Activated naive CD4-positive, alpha-beta T cell treated with anti-CD3 and anti-CD28 coated beads for 36 hours (primary cell): Measurements from ENCODE around the gene ZNF846. TPM values are rescaled to one million over a fixed set of nuclear protein-coding genes. Genes with fewer than 3 reads are reported as not detected.
"Not testable (repeated sequence)": the region's sequence is repeated elsewhere in the genome, so short reads cannot be mapped to it uniquely, and the experiment has no call there.

Experiments
- CTCF ChIA-PET: fragments of 350-600 bp; sonication (Branson Sonifier 250); formaldehyde crosslinking; loops from one replicate; lab custom pipeline; 2021; ENCODE audit warnings: antibody characterized with exemption; lab: Charles Lee
- DNase-seq: peaks from one replicate; pipeline ENCODE4 v3.0.0-alpha.2; 2020
- H3K27ac Mint-ChIP-seq: one replicate; pipeline ENCODE4 v1.8.0; 2021; ENCODE audit warnings: mild to moderate bottlenecking, mixed read lengths
- H3K27me3 Mint-ChIP-seq: one replicate; pipeline ENCODE4 v1.8.0; 2021; ENCODE audit warnings: low read depth, mixed read lengths
- H3K36me3 Mint-ChIP-seq: one replicate; pipeline ENCODE4 v1.8.0; 2021; ENCODE audit warnings: low read depth, mixed read lengths
- H3K4me1 Mint-ChIP-seq: one replicate; pipeline ENCODE4 v1.8.0; 2021; ENCODE audit warnings: low read depth, mixed read lengths
- H3K4me3 Mint-ChIP-seq: one replicate; pipeline ENCODE4 v1.8.0; 2021; ENCODE audit warnings: mild to moderate bottlenecking, moderate library complexity, mixed read lengths
- H3K9me3 Mint-ChIP-seq: one replicate; pipeline ENCODE4 v1.8.0; 2021; ENCODE audit warnings: mixed read lengths
- intact Hi-C: fragments of 100-400 bp; cut with micrococcal nuclease; formaldehyde crosslinking; loops from one replicate; pipeline ENCODE4 v1.15.1; 2023
- total RNA-seq, 2 experiments: library from RNA; stranded (reverse); gene quantifications; one replicate each; pipeline ENCODE4 v1.2.3, GENCODE V29; 2021

The ZNF846 gene
- total RNA-seq, 2 experiments from 2014 or later = 2.0 to 3.5 TPM

GRCh38 chr19:9792206-9793070 lies 23.9 kb upstream of the ZNF846 start:
- peak overlapping the region; percentile 86 for H3K4me3 Mint-ChIP-seq
- CTCF ChIA-PET = interaction anchor here (1.3 kb wide), 1 partner anchor 165 kb away, joined by 3 read pairs; no protein-coding TSS in a partner anchor
- no peaks in the 10 kb centered on the region for H3K36me3 Mint-ChIP-seq
- H3K27me3 Mint-ChIP-seq = no peaks in the 10 kb centered on the region
- peaks cover 13% of the 10 kb centered on the region for H3K4me1 Mint-ChIP-seq
- peak overlapping the region; percentile 77 for H3K27ac Mint-ChIP-seq
- H3K9me3 Mint-ChIP-seq = no peaks in the 10 kb centered on the region
- intact Hi-C loops = loop anchor here (1.0 to 2.0 kb wide), 7 partner anchors 27 to 652 kb away; partner anchors contain the start of genes FBXL12, ZNF121, ZNF266 and ZNF317
- peak; percentile 95 for DNase-seq

- H3K4me3 Mint-ChIP-seq = peak overlapping the region; percentile 86
- CTCF ChIA-PET = interaction anchor here (1.0 to 1.8 kb wide), 2 partner anchors 166 to 586 kb away, joined by 3 to 8 read pairs; no protein-coding TSS in a partner anchor
- H3K27me3 Mint-ChIP-seq = no peaks in the 10 kb centered on the region
Measured at GRCh38 chr19:9791552-9792205, 23.1 kb upstream of the ZNF846 start.

GRCh38 chr19:9791073-9791367 lies 22.5 kb upstream of the ZNF846 start:
- intact Hi-C loops = loop anchor here (2.0 kb wide), 1 partner anchor 958 kb away; the partner anchor contains the start of genes MBD3L1 and ZNF558
- not testable (repeated sequence) for DNase-seq, H3K36me3 Mint-ChIP-seq, H3K9me3 Mint-ChIP-seq, H3K27ac Mint-ChIP-seq, H3K27me3 Mint-ChIP-seq
- peak overlapping the region; percentile 5 for H3K4me3 Mint-ChIP-seq
- CTCF ChIA-PET = interaction anchor here (1.0 to 1.8 kb wide), 2 partner anchors 165 to 585 kb away, joined by 3 to 8 read pairs; no protein-coding TSS in a partner anchor
- H3K4me1 Mint-ChIP-seq = peaks cover 16% of the 10 kb centered on the region

More at GRCh38 chr19:9791552-9792205, 23.1 kb upstream of the ZNF846 start:
- peak; percentile 96 for DNase-seq
- Mint-ChIP-seq H3K27ac (peak overlapping the region; percentile 77), H3K9me3 (no peaks in the 10 kb centered on the region), H3K4me1 (peaks cover 13% of the 10 kb centered on the region), H3K36me3 (no peaks in the 10 kb centered on the region)
- intact Hi-C loops = loop anchor here (1.0 to 2.0 kb wide), 7 partner anchors 28 to 959 kb away; partner anchors contain the start of genes FBXL12, MBD3L1, ZNF121 and ZNF317

GRCh38 chr19:9789579-9789978 lies 21.0 kb upstream of the ZNF846 start:
- CTCF ChIA-PET = interaction anchor here (1.8 kb wide), 1 partner anchor 164 kb away, joined by 8 read pairs; no protein-coding TSS in a partner anchor
- H3K4me3 Mint-ChIP-seq, intact Hi-C loops, H3K36me3 Mint-ChIP-seq, H3K27me3 Mint-ChIP-seq, H3K9me3 Mint-ChIP-seq, H3K27ac Mint-ChIP-seq, DNase-seq: not testable (repeated sequence)
- peaks cover 22% of the 10 kb centered on the region for H3K4me1 Mint-ChIP-seq

- Mint-ChIP-seq H3K9me3 (no peaks in the 10 kb centered on the region), H3K4me1 (peaks cover 27% of the 10 kb centered on the region), H3K36me3 (no peaks in the 10 kb centered on the region), H3K27ac (no peak overlapping the region), H3K4me3 (no peak overlapping the region), H3K27me3 (no peaks in the 10 kb centered on the region)
- no peak for DNase-seq
- intact Hi-C loops = no loop called here
- CTCF ChIA-PET = no interaction called here
Measured at GRCh38 chr19:9789066-9789465, 20.5 kb upstream of the ZNF846 start.

- H3K4me1 Mint-ChIP-seq = peaks cover 30% of the 10 kb centered on the region
- CTCF ChIA-PET = interaction anchor here (0.6 kb wide), 1 partner anchor 125 kb away, joined by 3 read pairs; no protein-coding TSS in a partner anchor
- H3K9me3 Mint-ChIP-seq, H3K27ac Mint-ChIP-seq, H3K4me3 Mint-ChIP-seq, DNase-seq, H3K36me3 Mint-ChIP-seq, intact Hi-C loops, H3K27me3 Mint-ChIP-seq: not testable (repeated sequence)
Measured at GRCh38 chr19:9788604-9789003, 20.1 kb upstream of the ZNF846 start.

GRCh38 chr19:9786819-9787218 lies 18.3 kb upstream of the ZNF846 start:
- no peak for DNase-seq
- H3K4me3 Mint-ChIP-seq = peak overlapping the region; percentile 60
- peaks cover 27% of the 10 kb centered on the region for H3K4me1 Mint-ChIP-seq
- H3K27ac Mint-ChIP-seq = no peak overlapping the region
- H3K9me3 Mint-ChIP-seq = no peaks in the 10 kb centered on the region
- H3K36me3 Mint-ChIP-seq = no peaks in the 10 kb centered on the region
- H3K27me3 Mint-ChIP-seq = no peaks in the 10 kb centered on the region
- intact Hi-C loops = no loop called here
- CTCF ChIA-PET = no interaction called here

- Mint-ChIP-seq H3K27ac (no peak overlapping the region), H3K4me3 (peak overlapping the region; percentile 93), H3K36me3 (no peaks in the 10 kb centered on the region), H3K9me3 (no peaks in the 10 kb centered on the region), H3K4me1 (peaks cover 25% of the 10 kb centered on the region), H3K27me3 (no peaks in the 10 kb centered on the region)
- intact Hi-C loops = no loop called here
- CTCF ChIA-PET = no interaction called here
- DNase-seq = no peak
Measured at GRCh38 chr19:9786342-9786741, 17.8 kb upstream of the ZNF846 start.

- peaks cover 25% of the 10 kb centered on the region for H3K4me1 Mint-ChIP-seq
- no peaks in the 10 kb centered on the region for H3K27me3 Mint-ChIP-seq
- H3K9me3 Mint-ChIP-seq = no peaks in the 10 kb centered on the region
- CTCF ChIA-PET = no interaction called here
- H3K27ac Mint-ChIP-seq = peak overlapping the region; percentile 94
- intact Hi-C loops = loop anchor here (1.0 kb wide), 4 partner anchors 11 to 199 kb away; partner anchors contain the start of genes FBXL12 and ZNF846
- H3K36me3 Mint-ChIP-seq = no peaks in the 10 kb centered on the region
- peak; percentile 100 for DNase-seq
- peak overlapping the region; percentile 93 for H3K4me3 Mint-ChIP-seq
Measured at GRCh38 chr19:9785367-9786331, 17.1 kb upstream of the ZNF846 start.

- H3K27me3 Mint-ChIP-seq, CTCF ChIA-PET, DNase-seq, H3K9me3 Mint-ChIP-seq, H3K36me3 Mint-ChIP-seq, intact Hi-C loops: not testable (repeated sequence)
- Mint-ChIP-seq H3K4me1 (peaks cover 20% of the 10 kb centered on the region), H3K27ac (peak overlapping the region; percentile 14), H3K4me3 (peak overlapping the region; percentile 93)
Measured at GRCh38 chr19:9784163-9784496, 15.6 kb upstream of the ZNF846 start.

GRCh38 chr19:9782338-9782737 lies 13.8 kb upstream of the ZNF846 start:
- H3K9me3 Mint-ChIP-seq = peaks cover 6% of the 10 kb centered on the region

More at GRCh38 chr19:9782338-9782737, 13.8 kb upstream of the ZNF846 start:
- Mint-ChIP-seq H3K27ac (no peak overlapping the region), H3K36me3 (no peaks in the 10 kb centered on the region), H3K27me3 (no peaks in the 10 kb centered on the region), H3K4me3 (no peak overlapping the region), H3K4me1 (peaks cover 20% of the 10 kb centered on the region)
- peak; percentile 25 for DNase-seq
- CTCF ChIA-PET = no interaction called here
- intact Hi-C loops = no loop called here
